GM19455 (cell line): Measurements from ENCODE around the gene BDP1.
A peak's percentile ranks its signal among the peaks of the same experiment; 100 is the strongest.
"Not testable (repeated sequence)": the region's sequence is repeated elsewhere in the genome, so short reads cannot be mapped to it uniquely, and the experiment has no call there.

Source experiments
- ATAC-seq: cut with Tn5 transposase; IDR thresholded peaks from one replicate; pipeline ENCODE4 v1.9.1; 2021; ENCODE audit not compliant: unreplicated experiment

Gene BDP1

GRCh38 chr5:71455427-71456361, at the start of gene BDP1:
Gene BDP1 (plus strand): TSS chr5:71455651. CDS start chr5:71455878, 227 bp downstream.
- ATAC-seq, result peak; percentile 96

GRCh38 chr5:71410088-71410487, 45.4 kb upstream of the BDP1 start:
- ATAC-seq, result not testable (repeated sequence)

- ATAC-seq, result not testable (repeated sequence)
These were observed 39.8 kb upstream of the BDP1 start for GRCh38 chr5:71415626-71416025.

GRCh38 chr5:71418026-71418425, 37.4 kb upstream of the BDP1 start:
- not testable (repeated sequence) for ATAC-seq

- ATAC-seq, result not testable (repeated sequence)
These were observed 34.2 kb upstream of the BDP1 start for GRCh38 chr5:71421278-71421677.

GRCh38 chr5:71423896-71424295, 31.6 kb upstream of the BDP1 start:
- ATAC-seq, result not testable (repeated sequence)

GRCh38 chr5:71426686-71427474, 28.6 kb upstream of the BDP1 start:
- not testable (repeated sequence) for ATAC-seq

- ATAC-seq, result not testable (repeated sequence)
These were observed 23.0 kb upstream of the BDP1 start for GRCh38 chr5:71432410-71432809.

- ATAC-seq, result not testable (repeated sequence)
These were observed 20.6 kb upstream of the BDP1 start for GRCh38 chr5:71434825-71435224.

- not testable (repeated sequence) for ATAC-seq
These were observed 13.9 kb upstream of the BDP1 start for GRCh38 chr5:71441564-71441963.

GRCh38 chr5:71443891-71444290, 11.6 kb upstream of the BDP1 start:
- not testable (repeated sequence) for ATAC-seq

GRCh38 chr5:71445015-71445414, 10.4 kb upstream of the BDP1 start:
- ATAC-seq, result not testable (repeated sequence)

- not testable (repeated sequence) for ATAC-seq
These were observed 9.8 kb upstream of the BDP1 start for GRCh38 chr5:71445523-71446152.

- ATAC-seq, result not testable (repeated sequence)
These were observed 8.8 kb upstream of the BDP1 start for GRCh38 chr5:71446540-71447216.

- peak; percentile 93 for ATAC-seq
These were observed 8.1 kb upstream of the BDP1 start for GRCh38 chr5:71447218-71447808.

- no peak for ATAC-seq
These were observed 2.6 kb upstream of the BDP1 start for GRCh38 chr5:71452876-71453275.

GRCh38 chr5:71454913-71455312, 538 bp upstream of the BDP1 start:
- no peak for ATAC-seq

GRCh38 chr5:71456362-71456743, 902 bp downstream of the BDP1 start:
- ATAC-seq, result peak; percentile 8

GRCh38 chr5:71457106-71457505, 1.7 kb downstream of the BDP1 start:
- ATAC-seq, result no peak

GRCh38 chr5:71460693-71461092, 5.2 kb downstream of the BDP1 start:
- ATAC-seq, result no peak
